SK-N-SH (cell line): ENCODE results near the gene POC5. TPM values are rescaled to one million over a fixed set of nuclear protein-coding genes. Genes with fewer than 3 reads are reported as not detected.

Experiments
- CTCF ChIA-PET: fragments of 300-600, 350-600 bp; formaldehyde crosslinking; extraction: SDS; loops from one replicate; lab custom pipeline; 2021; lab: Yijun Ruan, JAX
- POLR2A ChIA-PET: fragments of 350-600 bp; sonication (Branson Sonifier 250); formaldehyde crosslinking; extraction: SDS; loops from one replicate; lab custom pipeline; 2020; ENCODE audit warnings: antibody characterized with exemption, inconsistent platforms; lab: Yijun Ruan, JAX
- DNase-seq: peaks from one replicate; pipeline ENCODE4 v3.0.0; 2012
- H2AFZ ChIP-seq: fragments of 200-600 bp; sonication (generic); 2 replicates; pipeline ENCODE4 v1.8.1; 2016; ENCODE audit warnings: antibody characterized with exemption, mild to moderate bottlenecking, low read depth
- H3F3A ChIP-seq: fragments of 200-600 bp; sonication (generic); replicated peaks from 2 replicates; pipeline ENCODE3; 2016; ENCODE audit warnings: antibody characterized with exemption, mild to moderate bottlenecking; ENCODE audit not compliant: insufficient read depth
- H3K27ac ChIP-seq, 2 experiments: fragments of 200-500 bp in 1 of 2; fragments of 200-600 bp in 1 of 2; sonication (Bioruptor generic) in 1 of 2; sonication (generic), shearing (Covaris generic) in 1 of 2; 2 replicates each; pipeline versions ENCODE4 v1.5.1 to v1.6.1; 2014 to 2016; ENCODE audit warnings: low read depth in 2 of 2, inconsistent platforms in 1 of 2, low read length in 1 of 2, mild to moderate bottlenecking in 1 of 2, mixed read lengths in 1 of 2
- H3K27me3 ChIP-seq: fragments of 200-600 bp; sonication (generic), shearing (Covaris generic); 2 replicates; pipeline ENCODE4 v1.6.1; 2016; ENCODE audit warnings: mixed run types; ENCODE audit not compliant: insufficient read depth
- H3K36me3 ChIP-seq, 2 experiments: fragments of 200-500 bp in 1 of 2; fragments of 200-600 bp in 1 of 2; sonication (Bioruptor generic) in 1 of 2; sonication (generic) in 1 of 2; replicated peaks in 1 of 2; 2 replicates each; pipeline versions ENCODE3 to v1.5.1; 2014 to 2016; ENCODE audit warnings: low read length in 1 of 2, mild to moderate bottlenecking in 1 of 2; ENCODE audit not compliant: insufficient read depth in 2 of 2, control insufficient read depth in 1 of 2
- H3K4me1 ChIP-seq, 2 experiments: fragments of 200-500 bp in 1 of 2; fragments of 200-600 bp in 1 of 2; sonication (Bioruptor generic) in 1 of 2; sonication (generic), shearing (Covaris generic) in 1 of 2; 2 replicates each; pipeline versions ENCODE4 v1.5.1 to v1.6.1; 2014 to 2016; ENCODE audit warnings: low read depth in 1 of 2, low read length in 1 of 2, mixed run types in 1 of 2; ENCODE audit not compliant: insufficient read depth in 2 of 2, control insufficient read depth in 1 of 2
- H3K4me2 ChIP-seq: fragments of 200-600 bp; sonication (generic), shearing (Covaris generic); 2 replicates; pipeline ENCODE4 v1.6.1; 2017; ENCODE audit warnings: mixed run types
- H3K4me3 ChIP-seq, 2 experiments: fragments of 200-500 bp in 1 of 2; fragments of 200-600 bp in 1 of 2; sonication (Bioruptor generic) in 1 of 2; sonication (generic), shearing (Covaris generic) in 1 of 2; 2 replicates each; pipeline versions ENCODE4 v1.5.1 to v1.8.1; 2014 to 2016; ENCODE audit warnings: low read depth in 2 of 2, inconsistent platforms in 1 of 2, low read length in 1 of 2, mild to moderate bottlenecking in 1 of 2, mixed read lengths in 1 of 2, moderate library complexity in 1 of 2
- H3K79me2 ChIP-seq: fragments of 200-600 bp; sonication (generic); 2 replicates; pipeline ENCODE4 v1.8.1; 2017; ENCODE audit warnings: mild to moderate bottlenecking; ENCODE audit not compliant: insufficient read depth
- H3K9ac ChIP-seq: fragments of 200-600 bp; sonication (generic); 2 replicates; pipeline ENCODE4 v1.6.1; 2017; ENCODE audit warnings: mixed run types
- H3K9me2 ChIP-seq: fragments of 200-600 bp; sonication (generic); 2 replicates; pipeline ENCODE4 v1.6.1; 2017; ENCODE audit warnings: mixed run types
- H3K9me3 ChIP-seq: fragments of 200-600 bp; sonication (generic); 2 replicates; pipeline ENCODE4 v1.6.1; 2017; ENCODE audit warnings: mixed run types, mild to moderate bottlenecking, moderate library complexity
- H4K20me1 ChIP-seq: fragments of 200-600 bp; sonication (generic); 2 replicates; pipeline ENCODE4 v1.6.1; 2017; ENCODE audit warnings: mild to moderate bottlenecking, mixed run types; ENCODE audit not compliant: insufficient read depth
- EP300 ChIP-seq, 2 experiments: IDR thresholded peaks; 2 replicates each; pipeline versions ENCODE4 v1.4.0 to v1.6.1; 2012; ENCODE audit warnings: borderline replicate concordance in 1 of 2, low read depth in 1 of 2, low read length in 1 of 2
- FOSL2 ChIP-seq: IDR thresholded peaks from 2 replicates; pipeline ENCODE4 v1.4.0; 2012; ENCODE audit warnings: low read depth, mild to moderate bottlenecking, moderate library complexity, borderline replicate concordance
- GATA2 ChIP-seq: sonication (generic); formaldehyde crosslinking; IDR thresholded peaks from 2 replicates; pipeline ENCODE4 v1.5.0; 2020; ENCODE audit warnings: mild to moderate bottlenecking, missing genetic modification reagents
- MEF2A ChIP-seq: IDR thresholded peaks from 2 replicates; pipeline ENCODE4 v1.4.0; 2012; ENCODE audit warnings: low read depth, borderline replicate concordance
- MXI1 ChIP-seq: IDR thresholded peaks from 2 replicates; pipeline ENCODE4 v1.6.1; 2012; ENCODE audit warnings: mild to moderate bottlenecking, low read depth, low read length, improper control_type of control experiment
- NFIC ChIP-seq: IDR thresholded peaks from 2 replicates; pipeline ENCODE4 v1.4.0; 2012; ENCODE audit warnings: borderline replicate concordance
- NRF1 ChIP-seq: IDR thresholded peaks from 2 replicates; pipeline ENCODE4 v1.6.1; 2012; ENCODE audit warnings: low read depth, mild to moderate bottlenecking, low read length
- RAD21 ChIP-seq: IDR thresholded peaks from 2 replicates; pipeline ENCODE4 v1.6.1; 2012; ENCODE audit warnings: mild to moderate bottlenecking, low read length
- RXRA ChIP-seq: IDR thresholded peaks from 2 replicates; pipeline ENCODE4 v1.4.0; 2012; ENCODE audit warnings: low read depth, mild to moderate bottlenecking, borderline replicate concordance
- SMC3 ChIP-seq: IDR thresholded peaks from 2 replicates; pipeline ENCODE4 v1.6.1; 2012; ENCODE audit warnings: low read depth, low read length, improper control_type of control experiment
- TAF1 ChIP-seq: IDR thresholded peaks from 2 replicates; pipeline ENCODE4 v1.6.1; 2012; ENCODE audit warnings: low read depth, mild to moderate bottlenecking, low read length, moderate library complexity, borderline replicate concordance
- TEAD4 ChIP-seq: IDR thresholded peaks from 2 replicates; pipeline ENCODE4 v1.4.0; 2012; ENCODE audit warnings: mild to moderate bottlenecking, borderline replicate concordance; ENCODE audit not compliant: insufficient read depth
- YY1 ChIP-seq: IDR thresholded peaks from 2 replicates; pipeline ENCODE4 v1.4.0; 2012; ENCODE audit warnings: low read depth, mild to moderate bottlenecking
- WGBS: methylation state at CpG from one replicate; pipeline ENCODE4 v1.1.6; 2017; ENCODE audit warnings: low lambda C conversion rate; 5-methylcytosine and 5-hydroxymethylcytosine counted together
- polyA plus RNA-seq, 3 experiments: library from polyadenylated mRNA; depleted of rRNA; stranded (reverse); fragments of >200 nt; gene quantifications; 2 replicates each; pipeline ENCODE4 v1.2.3, GENCODE V29; 2012
- TF ChIP-seq, protein P1 (sequence below): fragments of 200-600 bp; sonication (generic); IDR thresholded peaks from 2 replicates; pipeline ENCODE4 v1.6.1; 2017; ENCODE audit warnings: antibody characterized with exemption, mild to moderate bottlenecking, moderate library complexity
- TF ChIP-seq, protein P2 (sequence below): IDR thresholded peaks from 2 replicates; pipeline ENCODE4 v1.4.0; 2012; ENCODE audit warnings: low read depth, borderline replicate concordance
- TF ChIP-seq, protein P3 (sequence below): fragments of 150-350 bp; IDR thresholded peaks from 2 replicates; pipeline ENCODE4 v1.6.1; 2016; ENCODE audit warnings: mild to moderate bottlenecking, low read depth, low read length

POC5 gene
- polyA plus RNA-seq, 1 of the 3 experiments (the other 2 are of a cell fraction): 15.9 TPM

- no peaks in the 10 kb centered on the region for H3K9me2 ChIP-seq
- H3F3A ChIP-seq: no peaks in the 10 kb centered on the region
- H3K27ac ChIP-seq: no peak overlapping the region
- no peaks in the 10 kb centered on the region for H3K27me3 ChIP-seq
- TF ChIP-seq RAD21: no peak
- TF ChIP-seq NRF1: no peak
- no peak for TF ChIP-seq SMC3
- no peak for TF ChIP-seq YY1
- TF ChIP-seq RXRA: no peak
- TF ChIP-seq EP300 (IDR thresholded peaks at IDR 0.05; ENCODE audit: borderline replicate concordance in 1 of 2, low read depth in 1 of 2, low read length in 1 of 2): no peak
- TF ChIP-seq, protein P1, sequence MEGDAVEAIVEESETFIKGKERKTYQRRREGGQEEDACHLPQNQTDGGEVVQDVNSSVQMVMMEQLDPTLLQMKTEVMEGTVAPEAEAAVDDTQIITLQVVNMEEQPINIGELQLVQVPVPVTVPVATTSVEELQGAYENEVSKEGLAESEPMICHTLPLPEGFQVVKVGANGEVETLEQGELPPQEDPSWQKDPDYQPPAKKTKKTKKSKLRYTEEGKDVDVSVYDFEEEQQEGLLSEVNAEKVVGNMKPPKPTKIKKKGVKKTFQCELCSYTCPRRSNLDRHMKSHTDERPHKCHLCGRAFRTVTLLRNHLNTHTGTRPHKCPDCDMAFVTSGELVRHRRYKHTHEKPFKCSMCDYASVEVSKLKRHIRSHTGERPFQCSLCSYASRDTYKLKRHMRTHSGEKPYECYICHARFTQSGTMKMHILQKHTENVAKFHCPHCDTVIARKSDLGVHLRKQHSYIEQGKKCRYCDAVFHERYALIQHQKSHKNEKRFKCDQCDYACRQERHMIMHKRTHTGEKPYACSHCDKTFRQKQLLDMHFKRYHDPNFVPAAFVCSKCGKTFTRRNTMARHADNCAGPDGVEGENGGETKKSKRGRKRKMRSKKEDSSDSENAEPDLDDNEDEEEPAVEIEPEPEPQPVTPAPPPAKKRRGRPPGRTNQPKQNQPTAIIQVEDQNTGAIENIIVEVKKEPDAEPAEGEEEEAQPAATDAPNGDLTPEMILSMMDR: no peak
- TF ChIP-seq, protein P2, sequence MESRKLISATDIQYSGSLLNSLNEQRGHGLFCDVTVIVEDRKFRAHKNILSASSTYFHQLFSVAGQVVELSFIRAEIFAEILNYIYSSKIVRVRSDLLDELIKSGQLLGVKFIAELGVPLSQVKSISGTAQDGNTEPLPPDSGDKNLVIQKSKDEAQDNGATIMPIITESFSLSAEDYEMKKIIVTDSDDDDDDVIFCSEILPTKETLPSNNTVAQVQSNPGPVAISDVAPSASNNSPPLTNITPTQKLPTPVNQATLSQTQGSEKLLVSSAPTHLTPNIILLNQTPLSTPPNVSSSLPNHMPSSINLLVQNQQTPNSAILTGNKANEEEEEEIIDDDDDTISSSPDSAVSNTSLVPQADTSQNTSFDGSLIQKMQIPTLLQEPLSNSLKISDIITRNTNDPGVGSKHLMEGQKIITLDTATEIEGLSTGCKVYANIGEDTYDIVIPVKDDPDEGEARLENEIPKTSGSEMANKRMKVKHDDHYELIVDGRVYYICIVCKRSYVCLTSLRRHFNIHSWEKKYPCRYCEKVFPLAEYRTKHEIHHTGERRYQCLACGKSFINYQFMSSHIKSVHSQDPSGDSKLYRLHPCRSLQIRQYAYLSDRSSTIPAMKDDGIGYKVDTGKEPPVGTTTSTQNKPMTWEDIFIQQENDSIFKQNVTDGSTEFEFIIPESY: no peak
- TF ChIP-seq TAF1: no peak
- TF ChIP-seq GATA2: no peak
- POLR2A ChIA-PET: interaction anchor here (0.6 kb wide), 1 partner anchor 30 kb away, joined by 3 read pairs; no protein-coding TSS in a partner anchor
- no peaks in the 10 kb centered on the region for H3K36me3 ChIP-seq
- no peak overlapping the region for H3K4me3 ChIP-seq
- H3K9ac ChIP-seq: no peak overlapping the region
- CTCF ChIA-PET: no interaction called here
- 76% methylated on average over 4 of the region's 4 CpGs for WGBS
- H4K20me1 ChIP-seq: no peaks in the 10 kb centered on the region
- H3K4me2 ChIP-seq: no peak overlapping the region
- H3K9me3 ChIP-seq: no peaks in the 10 kb centered on the region
- H3K4me1 ChIP-seq: peaks cover 0 to 3% of the 10 kb centered on the region in 2 experiments; a peak in 1 of 4 replicates
- H2AFZ ChIP-seq: no peak overlapping the region
- H3K79me2 ChIP-seq: no peaks in the 10 kb centered on the region
- no peak for DNase-seq
Measured at GRCh38 chr5:75651575-75652238, 65.5 kb downstream of the POC5 start.

DNA sequence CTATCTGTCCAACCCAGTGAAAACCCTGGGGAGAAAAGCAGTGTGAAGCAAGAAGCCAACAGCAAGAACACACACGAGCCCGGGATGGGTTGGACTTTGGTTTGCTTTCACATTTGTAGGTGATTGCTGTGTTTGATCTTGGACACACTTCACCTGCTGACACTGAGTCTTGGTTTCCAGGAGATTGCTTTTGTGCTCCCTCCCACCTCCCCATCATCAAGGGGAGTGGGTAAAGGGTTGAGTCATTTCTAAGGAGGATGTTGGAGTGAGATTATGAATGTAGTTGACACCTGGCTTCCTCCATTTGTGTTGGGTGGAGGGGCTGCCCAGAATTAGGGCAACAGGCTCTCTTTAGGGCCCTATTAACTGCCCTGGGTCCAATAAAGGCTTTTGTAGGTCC is 68.5 kb downstream of the POC5 start:
- WGBS: 82% methylated on average over 2 of the region's 2 CpGs
- no peaks in the 10 kb centered on the region for H3K9me2 ChIP-seq
- H3K4me3 ChIP-seq: no peak overlapping the region
- no peak overlapping the region for H3K9ac ChIP-seq
- H3K4me1 ChIP-seq: no peaks in the 10 kb centered on the region
- no peaks in the 10 kb centered on the region for H3K36me3 ChIP-seq
- H3K9me3 ChIP-seq: no peaks in the 10 kb centered on the region
- H2AFZ ChIP-seq: no peak overlapping the region
- no peaks in the 10 kb centered on the region for H4K20me1 ChIP-seq
- no peak for DNase-seq
- POLR2A ChIA-PET: no interaction called here
- H3K27ac ChIP-seq: no peak overlapping the region
- no peaks in the 10 kb centered on the region for H3K79me2 ChIP-seq
- TF ChIP-seq NFIC (no peak), TEAD4 (no peak), FOSL2 (no peak), MEF2A (no peak), EP300 (IDR thresholded peaks at IDR 0.05; ENCODE audit: borderline replicate concordance in 1 of 2, low read depth in 1 of 2, low read length in 1 of 2) (no peak), MXI1 (no peak)
- TF ChIP-seq, protein P1: no peak
- TF ChIP-seq, protein P2: no peak
- TF ChIP-seq, protein P3, sequence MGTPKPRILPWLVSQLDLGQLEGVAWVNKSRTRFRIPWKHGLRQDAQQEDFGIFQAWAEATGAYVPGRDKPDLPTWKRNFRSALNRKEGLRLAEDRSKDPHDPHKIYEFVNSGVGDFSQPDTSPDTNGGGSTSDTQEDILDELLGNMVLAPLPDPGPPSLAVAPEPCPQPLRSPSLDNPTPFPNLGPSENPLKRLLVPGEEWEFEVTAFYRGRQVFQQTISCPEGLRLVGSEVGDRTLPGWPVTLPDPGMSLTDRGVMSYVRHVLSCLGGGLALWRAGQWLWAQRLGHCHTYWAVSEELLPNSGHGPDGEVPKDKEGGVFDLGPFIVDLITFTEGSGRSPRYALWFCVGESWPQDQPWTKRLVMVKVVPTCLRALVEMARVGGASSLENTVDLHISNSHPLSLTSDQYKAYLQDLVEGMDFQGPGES: no peak
- no peaks in the 10 kb centered on the region for H3K27me3 ChIP-seq
- CTCF ChIA-PET: no interaction called here
- H3F3A ChIP-seq: no peaks in the 10 kb centered on the region
- H3K4me2 ChIP-seq: no peak overlapping the region
